Loucy (cell line): ENCODE measurements around the gene CBX3.

Source experiments
- H2AFZ ChIP-seq: fragments of 200-600 bp; sonication (generic); 2 replicates; pipeline ENCODE4 v1.6.0; 2016; ENCODE audit warnings: antibody characterized with exemption, mild to moderate bottlenecking, low read length, moderate library complexity
- H3F3A ChIP-seq: fragments of 200-600 bp; 2 replicates; pipeline ENCODE4 v1.6.0; 2016; ENCODE audit warnings: antibody characterized with exemption, low read depth, mild to moderate bottlenecking
- H3K27me3 ChIP-seq: fragments of 200-600 bp; sonication (generic); 2 replicates; pipeline ENCODE4 v1.6.1; 2014; ENCODE audit warnings: low read length, mild to moderate bottlenecking; ENCODE audit not compliant: insufficient read depth, poor library complexity, severe bottlenecking
- H3K36me3 ChIP-seq: fragments of 200-600 bp; sonication (generic); 2 replicates; pipeline ENCODE4 v1.6.1; 2016; ENCODE audit warnings: low read length; ENCODE audit not compliant: insufficient read depth
- H3K4me1 ChIP-seq: fragments of 200-600 bp; sonication (generic); 2 replicates; pipeline ENCODE4 v1.5.1; 2014; ENCODE audit warnings: low read length, mild to moderate bottlenecking; ENCODE audit not compliant: insufficient read depth, poor library complexity, severe bottlenecking
- H3K4me2 ChIP-seq: fragments of 200-600 bp; sonication (generic); 2 replicates; pipeline ENCODE4 v1.6.0; 2014; ENCODE audit warnings: antibody characterized with exemption, low read length, low read depth, mild to moderate bottlenecking; ENCODE audit not compliant: poor library complexity, severe bottlenecking
- H3K4me3 ChIP-seq: fragments of 200-600 bp; sonication (generic); 2 replicates; pipeline ENCODE4 v1.5.1; 2014; ENCODE audit warnings: low read length, mild to moderate bottlenecking, mixed read lengths; ENCODE audit not compliant: poor library complexity, severe bottlenecking
- H3K79me2 ChIP-seq: fragments of 200-600 bp; sonication (generic); 2 replicates; pipeline ENCODE4 v1.6.1; 2014; ENCODE audit warnings: low read length; ENCODE audit not compliant: insufficient read depth
- H3K9ac ChIP-seq: fragments of 200-600 bp; sonication (generic); 2 replicates; pipeline ENCODE4 v1.6.0; 2014; ENCODE audit warnings: mild to moderate bottlenecking, low read depth, low read length, moderate library complexity; ENCODE audit not compliant: poor library complexity, severe bottlenecking
- H3K9me2 ChIP-seq: fragments of 200-600 bp; sonication (generic); replicated peaks from 2 replicates; pipeline ENCODE4 v1.6.1; 2016; ENCODE audit warnings: low read depth, low read length, mixed read lengths
- H3K9me3 ChIP-seq: fragments of 200-600 bp; sonication (generic); 2 replicates; pipeline ENCODE4 v1.6.1; 2014; ENCODE audit warnings: mild to moderate bottlenecking, antibody characterized with exemption, low read length, low read depth; ENCODE audit not compliant: insufficient read depth
- H4K20me1 ChIP-seq: fragments of 200-600 bp; sonication (generic); 2 replicates; pipeline ENCODE4 v1.6.0; 2014; ENCODE audit warnings: antibody characterized with exemption, low read length, mild to moderate bottlenecking; ENCODE audit not compliant: insufficient read depth, poor library complexity, severe bottlenecking
- CTCF ChIP-seq: fragments of 200-600 bp; sonication (generic); conservative IDR thresholded peaks from 2 replicates; pipeline ENCODE4 v1.5.1; 2014; ENCODE audit warnings: mild to moderate bottlenecking, antibody characterized with exemption, low read length
- EZH2phosphoT487 ChIP-seq: fragments of 200-600 bp; IDR thresholded peaks from 2 replicates; pipeline ENCODE4 v1.6.1; 2018; ENCODE audit warnings: antibody characterized with exemption, mild to moderate bottlenecking, moderate library complexity, borderline replicate concordance

The CBX3 gene

GRCh38 chr7:26178272-26178960, 23.1 kb upstream of the CBX3 start:
- TF ChIP-seq CTCF (no peak), EZH2phosphoT487 (no peak)
- no peaks in the 10 kb centered on the region for H3K27me3 ChIP-seq

GRCh38 chr7:26179422-26179821, 22.1 kb upstream of the CBX3 start:
- Histone ChIP-seq H2AFZ (no peak overlapping the region), H3K4me2 (no peak overlapping the region), H3K9me3 (no peaks in the 10 kb centered on the region), H3K27me3 (no peaks in the 10 kb centered on the region), H3K79me2 (no peaks in the 10 kb centered on the region), H4K20me1 (peaks cover 5% of the 10 kb centered on the region), H3K9ac (no peak overlapping the region), H3K4me1 (no peaks in the 10 kb centered on the region), H3K9me2 (no peaks in the 10 kb centered on the region), H3F3A (peaks cover 8% of the 10 kb centered on the region; the same call in 1 of the 2 replicates), H3K4me3 (no peak overlapping the region), H3K36me3 (no peaks in the 10 kb centered on the region)
- TF ChIP-seq EZH2phosphoT487 (no peak), CTCF (no peak)

More at GRCh38 chr7:26178272-26178960, 23.1 kb upstream of the CBX3 start:
- H3K9ac ChIP-seq, result no peak overlapping the region
- H2AFZ ChIP-seq, result no peak overlapping the region
- no peaks in the 10 kb centered on the region for H3K4me1 ChIP-seq
- no peak overlapping the region for H3K4me2 ChIP-seq
- no peaks in the 10 kb centered on the region for H3K36me3 ChIP-seq
- no peaks in the 10 kb centered on the region for H3K79me2 ChIP-seq
- H4K20me1 ChIP-seq, result no peaks in the 10 kb centered on the region
- H3K9me2 ChIP-seq, result no peaks in the 10 kb centered on the region
- H3K4me3 ChIP-seq, result no peak overlapping the region
- H3F3A ChIP-seq, result 0 out of 2 replicates have a peak, but pooled peaks cover 3% of the 10 kb centered on the region
- H3K9me3 ChIP-seq, result no peaks in the 10 kb centered on the region

GRCh38 chr7:26179826-26180497, 21.6 kb upstream of the CBX3 start:
- H3K36me3 ChIP-seq, result no peaks in the 10 kb centered on the region
- H3K79me2 ChIP-seq, result no peaks in the 10 kb centered on the region
- H2AFZ ChIP-seq, result no peak overlapping the region
- H3K9me3 ChIP-seq, result no peaks in the 10 kb centered on the region
- H3K4me3 ChIP-seq, result no peak overlapping the region
- H3K27me3 ChIP-seq, result no peaks in the 10 kb centered on the region
- TF ChIP-seq EZH2phosphoT487 (no peak), CTCF (no peak)
- H3K9ac ChIP-seq, result no peak overlapping the region
- no peak overlapping the region for H3K4me2 ChIP-seq
- no peaks in the 10 kb centered on the region for H3K4me1 ChIP-seq
- no peaks in the 10 kb centered on the region for H3K9me2 ChIP-seq
- peaks cover 11% of the 10 kb centered on the region; the same call in 1 of the 2 replicates for H3F3A ChIP-seq
- H4K20me1 ChIP-seq, result peaks cover 6% of the 10 kb centered on the region
